ENCODE results near the gene SLC4A4.

Gene SLC4A4

GRCh38 chr4:71472946-71473345 is 134.1 kb downstream of the SLC4A4 start:
- TF ChIP-seq MAX (IDR thresholded peaks at IDR 0.05; ENCODE audit: low read depth, low read length), result no peak
- no peak for TF ChIP-seq CTCF (IDR thresholded peaks at IDR 0.05; ENCODE audit: low read depth, low read length)
- TF ChIP-seq POLR2A (IDR thresholded peaks at IDR 0.05; ENCODE audit: extremely low read depth, insufficient read length), result no peak
- no peak for TF ChIP-seq MYC (IDR thresholded peaks at IDR 0.05; ENCODE audit: low read depth, low read length)
- no peak for DNase-seq (ENCODE audit: low read depth)

GRCh38 chr4:71473541-71474240 is 134.9 kb downstream of the SLC4A4 start:
- no peak for DNase-seq (ENCODE audit: low read depth)
- TF ChIP-seq MYC (IDR thresholded peaks at IDR 0.05; ENCODE audit: low read depth, low read length) (no peak), POLR2A (IDR thresholded peaks at IDR 0.05; ENCODE audit: extremely low read depth, insufficient read length) (no peak), MAX (IDR thresholded peaks at IDR 0.05; ENCODE audit: low read depth, low read length) (no peak), CTCF (IDR thresholded peaks at IDR 0.05; ENCODE audit: low read depth, low read length) (no peak)

More at GRCh38 chr4:71472946-71473345, 134.1 kb downstream of the SLC4A4 start:
- H3K4me3 ChIP-seq (ENCODE audit: low read depth, low read length), result no peak overlapping the region

GRCh38 chr4:71474731-71475130 is 135.9 kb downstream of the SLC4A4 start:
- TF ChIP-seq POLR2A (IDR thresholded peaks at IDR 0.05; ENCODE audit: extremely low read depth, insufficient read length), result no peak
- no peak for TF ChIP-seq MYC (IDR thresholded peaks at IDR 0.05; ENCODE audit: low read depth, low read length)
- TF ChIP-seq MAX (IDR thresholded peaks at IDR 0.05; ENCODE audit: low read depth, low read length), result no peak
- DNase-seq (ENCODE audit: low read depth), result no peak
- no peak overlapping the region for H3K4me3 ChIP-seq (ENCODE audit: low read depth, low read length)

More at GRCh38 chr4:71473541-71474240, 134.9 kb downstream of the SLC4A4 start:
- H3K4me3 ChIP-seq (ENCODE audit: low read depth, low read length), result no peak overlapping the region

- no peak for TF ChIP-seq MAX (IDR thresholded peaks at IDR 0.05; ENCODE audit: low read depth, low read length)
- TF ChIP-seq CTCF (IDR thresholded peaks at IDR 0.05; ENCODE audit: low read depth, low read length), result no peak
- no peak for TF ChIP-seq POLR2A (IDR thresholded peaks at IDR 0.05; ENCODE audit: extremely low read depth, insufficient read length)
- H3K4me3 ChIP-seq (ENCODE audit: low read depth, low read length), result no peak overlapping the region
- DNase-seq (ENCODE audit: low read depth), result no peak
Measured at GRCh38 chr4:71476240-71476639, 137.4 kb downstream of the SLC4A4 start.

GRCh38 chr4:71486550-71487343 is 147.9 kb downstream of the SLC4A4 start:
- H3K4me3 ChIP-seq (ENCODE audit: low read depth, low read length), result no peak overlapping the region
- TF ChIP-seq CTCF (IDR thresholded peaks at IDR 0.05; ENCODE audit: low read depth, low read length) (no peak), MAX (IDR thresholded peaks at IDR 0.05; ENCODE audit: low read depth, low read length) (no peak), MYC (IDR thresholded peaks at IDR 0.05; ENCODE audit: low read depth, low read length) (no peak), POLR2A (IDR thresholded peaks at IDR 0.05; ENCODE audit: extremely low read depth, insufficient read length) (no peak)
- no peak for DNase-seq (ENCODE audit: low read depth)
